COR-L47 (cell line): ENCODE measurements around the gene GARS1.

Source experiments
- DNase-seq: peaks from one replicate; lab custom pipeline; 2025; lab: John Stamatoyannopoulos, UW

Gene GARS1

GRCh38 chr7:30655096-30655970 is 60.7 kb downstream of the GARS1 start:
- DNase-seq, result no peak

- no peak for DNase-seq
These were observed 61.6 kb downstream of the GARS1 start for GRCh38 chr7:30656006-30656957.

GRCh38 chr7:30657131-30657530 is 62.5 kb downstream of the GARS1 start:
- DNase-seq, result no peak

GRCh38 chr7:30658479-30659074 is 63.9 kb downstream of the GARS1 start:
- no peak for DNase-seq

GRCh38 chr7:30659312-30659711 is 64.6 kb downstream of the GARS1 start:
- DNase-seq, result peak; percentile 69

GRCh38 chr7:30660331-30661255 is 65.9 kb downstream of the GARS1 start:
- DNase-seq, result peak; percentile 91

- no peak for DNase-seq
These were observed 67.2 kb downstream of the GARS1 start for GRCh38 chr7:30661926-30662325.

GRCh38 chr7:30662431-30662939 is 67.8 kb downstream of the GARS1 start:
- DNase-seq, result no peak

- DNase-seq, result no peak
These were observed 68.7 kb downstream of the GARS1 start for GRCh38 chr7:30663414-30663813.

- DNase-seq, result no peak
These were observed 69.7 kb downstream of the GARS1 start for GRCh38 chr7:30664184-30664885.

- DNase-seq, result no peak
These were observed 70.4 kb downstream of the GARS1 start for GRCh38 chr7:30665043-30665442.

GRCh38 chr7:30665449-30665848 is 70.8 kb downstream of the GARS1 start:
- DNase-seq, result no peak

GRCh38 chr7:30667172-30667571 is 72.5 kb downstream of the GARS1 start:
- DNase-seq, result no peak

- DNase-seq, result no peak
These were observed 73.4 kb downstream of the GARS1 start for GRCh38 chr7:30668102-30668501.

GRCh38 chr7:30671793-30672465 is 77.3 kb downstream of the GARS1 start:
- no peak for DNase-seq

- peak; percentile 12 for DNase-seq
These were observed 79.7 kb downstream of the GARS1 start for GRCh38 chr7:30674420-30674819.

GRCh38 chr7:30674876-30675275 is 80.2 kb downstream of the GARS1 start:
- DNase-seq, result peak; percentile 45

GRCh38 chr7:30678805-30679204 is 84.1 kb downstream of the GARS1 start:
- DNase-seq, result no peak

- DNase-seq, result no peak
These were observed 85.0 kb downstream of the GARS1 start for GRCh38 chr7:30679664-30680063.

GRCh38 chr7:30681331-30681797 is 86.7 kb downstream of the GARS1 start:
- no peak for DNase-seq
